ENCODE measurements around the gene RBBP4. TPM values are rescaled to one million over a fixed set of nuclear protein-coding genes. Genes with fewer than 3 reads are reported as not detected.

RBBP4 gene
- total RNA-seq, 1 experiment from 2014 or later, result 242 TPM

GRCh38 chr1:32684167-32684811, 33.3 kb downstream of the RBBP4 start:
- CTCF ChIA-PET, result no interaction called here
- no peak overlapping the region for H3K27ac Mint-ChIP-seq (ENCODE audit: unreplicated experiment)
- peaks cover 49% of the 10 kb centered on the region for H3K36me3 Mint-ChIP-seq (ENCODE audit: insufficient read depth, unreplicated experiment)
- BruUV-seq (replicated peaks), result no TSS peak
- H3K27me3 Mint-ChIP-seq (ENCODE audit: unreplicated experiment), result no peaks in the 10 kb centered on the region
- TF ChIP-seq, protein P1, sequence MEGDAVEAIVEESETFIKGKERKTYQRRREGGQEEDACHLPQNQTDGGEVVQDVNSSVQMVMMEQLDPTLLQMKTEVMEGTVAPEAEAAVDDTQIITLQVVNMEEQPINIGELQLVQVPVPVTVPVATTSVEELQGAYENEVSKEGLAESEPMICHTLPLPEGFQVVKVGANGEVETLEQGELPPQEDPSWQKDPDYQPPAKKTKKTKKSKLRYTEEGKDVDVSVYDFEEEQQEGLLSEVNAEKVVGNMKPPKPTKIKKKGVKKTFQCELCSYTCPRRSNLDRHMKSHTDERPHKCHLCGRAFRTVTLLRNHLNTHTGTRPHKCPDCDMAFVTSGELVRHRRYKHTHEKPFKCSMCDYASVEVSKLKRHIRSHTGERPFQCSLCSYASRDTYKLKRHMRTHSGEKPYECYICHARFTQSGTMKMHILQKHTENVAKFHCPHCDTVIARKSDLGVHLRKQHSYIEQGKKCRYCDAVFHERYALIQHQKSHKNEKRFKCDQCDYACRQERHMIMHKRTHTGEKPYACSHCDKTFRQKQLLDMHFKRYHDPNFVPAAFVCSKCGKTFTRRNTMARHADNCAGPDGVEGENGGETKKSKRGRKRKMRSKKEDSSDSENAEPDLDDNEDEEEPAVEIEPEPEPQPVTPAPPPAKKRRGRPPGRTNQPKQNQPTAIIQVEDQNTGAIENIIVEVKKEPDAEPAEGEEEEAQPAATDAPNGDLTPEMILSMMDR (IDR thresholded peaks at IDR 0.05; ENCODE audit: unreplicated experiment), result no peak
- no peaks in the 10 kb centered on the region for H3K4me1 Mint-ChIP-seq (ENCODE audit: low read depth, unreplicated experiment)
- H3K9me3 Mint-ChIP-seq (ENCODE audit: low read depth, unreplicated experiment), result no peaks in the 10 kb centered on the region
- no peak for DNase-seq
- H3K4me3 Mint-ChIP-seq (ENCODE audit: low read depth, unreplicated experiment), result no peak overlapping the region
- intact Hi-C loops (cut with micrococcal nuclease; ENCODE audit: unreplicated experiment), result no loop called here

- Mint-ChIP-seq H3K4me3 (ENCODE audit: low read depth, unreplicated experiment) (no peak overlapping the region), H3K27me3 (ENCODE audit: unreplicated experiment) (no peaks in the 10 kb centered on the region), H3K9me3 (ENCODE audit: low read depth, unreplicated experiment) (no peaks in the 10 kb centered on the region), H3K27ac (ENCODE audit: unreplicated experiment) (no peak overlapping the region), H3K36me3 (ENCODE audit: insufficient read depth, unreplicated experiment) (peaks cover 37% of the 10 kb centered on the region), H3K4me1 (ENCODE audit: low read depth, unreplicated experiment) (no peaks in the 10 kb centered on the region)
- intact Hi-C loops (cut with micrococcal nuclease; ENCODE audit: unreplicated experiment), result no loop called here
- BruUV-seq (replicated peaks), result no TSS peak
- CTCF ChIA-PET, result no interaction called here
- TF ChIP-seq, protein P1 (IDR thresholded peaks at IDR 0.05; ENCODE audit: unreplicated experiment), result no peak
- no peak for DNase-seq
Observed at GRCh38 chr1:32685498-32685897, 34.5 kb downstream of the RBBP4 start.

GRCh38 chr1:32686387-32686786, 35.4 kb downstream of the RBBP4 start:
- Mint-ChIP-seq H3K9me3 (ENCODE audit: low read depth, unreplicated experiment) (no peaks in the 10 kb centered on the region), H3K4me3 (ENCODE audit: low read depth, unreplicated experiment) (no peak overlapping the region), H3K4me1 (ENCODE audit: low read depth, unreplicated experiment) (no peaks in the 10 kb centered on the region), H3K27me3 (ENCODE audit: unreplicated experiment) (no peaks in the 10 kb centered on the region), H3K27ac (ENCODE audit: unreplicated experiment) (no peak overlapping the region), H3K36me3 (ENCODE audit: insufficient read depth, unreplicated experiment) (peaks cover 28% of the 10 kb centered on the region)
- BruUV-seq (replicated peaks), result no TSS peak
- TF ChIP-seq, protein P1 (IDR thresholded peaks at IDR 0.05; ENCODE audit: unreplicated experiment), result no peak
- intact Hi-C loops (cut with micrococcal nuclease; ENCODE audit: unreplicated experiment), result no loop called here
- DNase-seq, result no peak
- CTCF ChIA-PET, result interaction anchor here (0.6 kb wide), 2 partner anchors 8 to 12 kb away, joined by 6 to 9 read pairs; no protein-coding TSS in a partner anchor

DNA sequence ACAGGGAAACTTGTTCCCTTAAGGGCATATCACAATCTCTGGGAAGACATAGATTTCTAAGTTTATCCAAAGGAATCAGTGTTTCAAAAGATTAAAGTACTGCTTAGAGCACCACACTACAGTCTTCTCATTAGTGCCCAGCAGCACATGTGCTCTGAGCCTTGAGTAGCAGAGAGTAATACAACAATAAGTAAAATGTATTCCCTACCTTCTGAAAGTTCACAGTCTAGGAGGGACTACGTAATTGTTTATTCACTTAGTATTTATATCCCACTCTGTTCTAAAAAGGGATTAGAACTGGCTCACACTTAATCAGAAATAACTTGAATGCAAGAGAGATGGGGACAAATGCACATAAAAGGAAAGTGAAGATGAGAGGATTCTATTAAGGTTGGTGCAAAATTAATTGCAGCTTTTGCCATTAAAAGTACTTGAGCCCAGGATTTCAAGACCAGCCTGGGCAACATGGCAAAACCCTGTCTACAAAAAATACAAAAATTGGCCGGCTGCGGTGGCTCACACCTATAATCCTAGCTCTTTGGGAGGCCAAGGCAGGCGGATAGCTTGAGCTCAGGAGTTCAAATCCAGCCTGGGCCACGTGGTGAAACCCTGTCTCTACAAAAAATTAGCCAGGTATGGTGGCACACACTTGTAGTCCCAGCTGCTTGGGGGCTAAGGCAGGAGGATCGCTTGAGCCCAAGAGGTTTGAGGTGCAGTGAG, 42.6 kb downstream of the RBBP4 start:
- no peak for DNase-seq
- TF ChIP-seq, protein P1 (IDR thresholded peaks at IDR 0.05; ENCODE audit: unreplicated experiment), result no peak
- BruUV-seq (replicated peaks), result no TSS peak
- Mint-ChIP-seq H3K4me3 (ENCODE audit: low read depth, unreplicated experiment) (no peak overlapping the region), H3K4me1 (ENCODE audit: low read depth, unreplicated experiment) (peaks cover 9% of the 10 kb centered on the region), H3K27me3 (ENCODE audit: unreplicated experiment) (no peaks in the 10 kb centered on the region), H3K36me3 (ENCODE audit: insufficient read depth, unreplicated experiment) (no peaks in the 10 kb centered on the region), H3K27ac (ENCODE audit: unreplicated experiment) (no peak overlapping the region), H3K9me3 (ENCODE audit: low read depth, unreplicated experiment) (no peaks in the 10 kb centered on the region)
- intact Hi-C loops (cut with micrococcal nuclease; ENCODE audit: unreplicated experiment), result no loop called here
- CTCF ChIA-PET, result no interaction called here
